TTC549 (cell line): ENCODE measurements around the gene NEUROD1.

ENCODE experiments used
- FAIRE-seq: peaks from 2 replicates; lab custom pipeline; 2012; peaks lifted over from hg19 to GRCh38; lab: Jason Lieb, UNC

Gene NEUROD1

DNA sequence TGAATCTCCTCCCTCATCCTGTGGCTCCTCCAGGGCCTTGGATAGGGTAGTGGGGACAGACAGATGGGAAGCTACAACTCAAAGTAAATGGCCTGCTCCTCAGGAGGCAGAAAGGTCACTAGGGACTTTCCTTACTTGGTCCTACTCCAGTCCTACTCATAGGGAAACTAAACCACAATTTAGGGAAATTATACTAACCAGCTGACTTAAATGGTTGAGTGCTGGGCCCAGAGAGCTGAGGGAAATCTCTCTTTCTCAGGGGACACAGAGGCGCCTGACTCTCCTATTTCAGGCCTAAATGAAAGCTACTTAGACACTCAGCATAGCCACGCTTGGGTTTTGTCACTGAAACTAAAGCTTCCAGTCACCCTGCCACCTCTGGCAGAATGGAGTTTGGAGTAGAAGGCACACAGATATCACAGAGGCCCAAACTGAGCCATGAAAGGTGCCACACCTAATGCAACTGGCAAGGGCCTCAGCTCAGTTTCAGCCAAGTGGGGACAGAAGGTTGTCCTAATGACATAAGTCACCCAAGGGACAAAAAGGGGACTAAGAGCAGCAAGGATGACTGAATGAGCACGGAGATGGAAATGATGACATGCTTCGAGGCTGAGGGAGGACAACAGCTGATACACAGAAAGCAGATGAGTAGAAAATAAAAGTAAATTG lies 47.5 kb downstream of the NEUROD1 start:
- no peak for FAIRE-seq

DNA sequence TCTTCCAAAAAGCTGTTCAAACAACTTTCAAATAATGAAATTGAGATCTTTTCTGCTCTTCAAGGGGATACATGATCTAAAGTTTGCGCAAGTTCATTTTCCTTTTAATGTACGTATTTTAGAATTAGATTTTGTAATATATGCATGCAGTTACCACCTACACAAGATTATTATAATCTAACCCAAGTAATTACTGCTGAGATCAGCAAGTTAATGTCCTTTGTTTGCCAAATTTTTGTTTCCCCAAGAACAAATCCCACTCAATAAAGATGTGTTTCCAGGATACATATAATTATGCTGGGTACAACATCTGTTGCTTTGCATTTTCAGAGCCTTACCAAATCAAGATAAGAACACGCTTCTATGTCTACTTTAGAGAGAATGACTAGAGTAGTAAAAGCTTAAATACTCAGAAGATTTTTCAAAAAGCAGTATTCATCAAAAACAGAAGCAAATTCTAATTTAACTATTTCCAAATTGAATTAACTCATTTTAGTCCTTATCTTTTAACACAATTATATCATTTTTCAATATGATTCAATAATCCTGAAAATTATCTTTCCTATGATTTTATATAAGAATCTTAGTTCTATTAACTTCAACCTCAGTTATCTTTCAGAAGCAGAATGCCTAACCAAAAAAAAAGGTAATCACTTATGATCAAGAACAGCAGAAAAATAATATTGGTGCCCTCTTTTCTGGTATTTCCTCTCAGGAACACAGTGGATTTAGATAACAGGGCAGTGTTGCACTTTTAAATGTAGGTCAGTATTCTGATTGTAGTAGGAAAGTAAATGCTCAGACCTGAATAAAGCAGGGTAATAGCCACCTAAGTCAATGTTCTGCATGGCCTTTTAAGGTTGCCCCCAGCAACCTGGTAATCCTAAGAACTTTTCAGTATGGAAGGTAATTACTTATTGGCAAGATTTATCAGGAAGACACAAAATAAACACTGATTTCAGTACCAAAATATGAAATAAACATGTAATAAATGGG lies 51.4 kb downstream of the NEUROD1 start:
- no peak for FAIRE-seq

DNA sequence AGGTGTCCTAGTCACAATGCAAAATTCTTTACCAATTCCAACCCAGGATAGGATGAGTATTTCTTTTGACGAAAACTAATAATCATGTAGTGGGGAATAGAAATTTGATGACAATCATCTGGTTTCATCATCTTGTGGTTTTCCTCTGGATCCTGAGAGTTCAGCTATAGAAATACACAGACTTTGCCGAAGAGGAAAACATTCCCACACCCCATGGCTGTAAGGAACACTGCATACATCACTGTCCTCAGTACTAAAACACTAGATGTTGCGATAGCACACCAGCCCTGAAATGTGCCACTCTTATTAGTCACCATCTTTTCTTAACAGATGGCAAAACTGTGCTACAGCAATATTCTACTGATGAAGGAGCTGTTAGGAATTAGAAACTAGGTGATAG lies 52.8 kb downstream of the NEUROD1 start:
- FAIRE-seq = no peak

DNA sequence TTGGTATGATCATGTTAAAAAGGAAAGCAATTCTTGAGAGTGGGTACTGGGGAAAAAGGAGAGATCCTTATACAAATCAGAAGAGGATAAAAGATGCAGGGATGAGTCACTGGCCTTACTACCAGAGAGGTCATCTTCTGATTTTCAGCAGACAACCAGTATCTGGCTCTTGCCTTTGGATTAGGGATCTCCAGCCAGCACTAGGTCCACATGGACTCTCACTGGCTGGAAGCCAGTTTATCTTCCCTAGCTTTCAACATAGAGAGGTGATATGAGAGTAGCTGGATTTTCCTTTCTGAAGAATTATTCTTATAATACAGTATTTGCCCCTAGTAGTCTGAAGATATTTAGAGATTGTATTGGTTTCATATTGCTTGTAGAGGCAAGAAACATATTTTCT lies 53.6 kb downstream of the NEUROD1 start:
- no peak for FAIRE-seq
